Choroid plexus epithelial cell (primary cell): ENCODE data around the gene EFNB2.

Experiments used
- DNase-seq: peaks from one replicate; pipeline ENCODE4 v3.0.0-alpha.2; 2010; ENCODE audit warnings: low read depth
- H3K4me3 ChIP-seq: 2 replicates; pipeline ENCODE4 v1.5.1; 2011; ENCODE audit warnings: low read depth, mild to moderate bottlenecking, control low read depth, low read length, moderate library complexity
- TF ChIP-seq, protein P1 (sequence below): conservative IDR thresholded peaks from 2 replicates; pipeline ENCODE4 v1.5.1; 2011; ENCODE audit warnings: low read depth, mild to moderate bottlenecking, control low read depth, inconsistent platforms, low read length, moderate library complexity

The EFNB2 gene

DNA sequence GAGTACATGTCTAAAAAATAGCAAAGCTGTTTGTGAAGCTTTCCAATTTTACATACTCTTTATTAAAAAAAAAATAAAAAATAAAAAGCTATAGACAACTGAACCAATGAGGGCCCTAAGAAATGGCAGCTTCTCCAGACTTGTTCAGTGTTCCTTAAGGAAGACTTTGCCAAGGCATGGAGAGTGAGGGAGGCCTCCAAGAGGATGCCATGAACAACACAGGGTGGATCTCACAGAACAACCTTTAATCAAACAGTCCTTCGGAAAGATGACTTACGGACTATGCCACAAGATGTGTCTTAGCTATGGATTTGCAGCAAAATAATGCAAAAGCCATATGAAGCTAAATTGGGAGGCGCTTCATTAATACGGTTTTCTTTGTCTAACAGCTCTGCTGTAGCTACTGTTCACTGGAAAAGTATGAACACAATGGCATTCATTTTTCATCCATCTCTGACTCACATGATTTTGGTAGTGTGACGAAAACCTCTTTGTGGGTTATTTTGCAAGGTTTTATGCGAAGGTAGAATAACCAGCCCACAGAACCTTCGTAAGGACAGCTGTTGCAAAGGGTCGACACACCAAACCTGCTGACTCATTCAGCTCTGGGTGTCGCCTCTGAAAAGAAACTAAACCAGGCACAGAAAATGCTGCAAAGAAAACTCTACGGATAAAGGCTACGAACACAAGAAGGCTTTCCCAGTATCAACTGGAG lies 27.7 kb downstream of the EFNB2 start:
- H3K4me3 ChIP-seq: peak overlapping the region; percentile 20
- DNase-seq: peak; percentile 99

DNA sequence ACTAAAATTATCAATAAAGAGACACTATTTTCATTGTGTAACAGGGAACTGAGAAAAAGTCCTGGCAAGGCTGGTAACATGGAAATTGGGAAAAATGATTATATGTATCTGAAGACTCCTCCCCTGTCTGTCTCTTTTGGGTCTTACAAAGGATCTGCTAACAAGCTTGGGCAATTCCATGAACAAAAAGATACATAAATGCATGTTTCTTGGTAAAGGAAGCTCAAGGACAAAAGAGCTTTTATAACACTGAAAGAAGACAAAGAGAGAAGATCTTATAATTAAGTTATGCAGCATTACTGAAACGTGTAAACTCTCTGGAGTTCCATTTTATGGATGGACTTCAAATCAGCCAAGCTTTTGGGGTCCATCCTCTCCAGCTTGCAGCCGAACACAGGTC lies 29.2 kb downstream of the EFNB2 start:
- TF ChIP-seq, protein P1, sequence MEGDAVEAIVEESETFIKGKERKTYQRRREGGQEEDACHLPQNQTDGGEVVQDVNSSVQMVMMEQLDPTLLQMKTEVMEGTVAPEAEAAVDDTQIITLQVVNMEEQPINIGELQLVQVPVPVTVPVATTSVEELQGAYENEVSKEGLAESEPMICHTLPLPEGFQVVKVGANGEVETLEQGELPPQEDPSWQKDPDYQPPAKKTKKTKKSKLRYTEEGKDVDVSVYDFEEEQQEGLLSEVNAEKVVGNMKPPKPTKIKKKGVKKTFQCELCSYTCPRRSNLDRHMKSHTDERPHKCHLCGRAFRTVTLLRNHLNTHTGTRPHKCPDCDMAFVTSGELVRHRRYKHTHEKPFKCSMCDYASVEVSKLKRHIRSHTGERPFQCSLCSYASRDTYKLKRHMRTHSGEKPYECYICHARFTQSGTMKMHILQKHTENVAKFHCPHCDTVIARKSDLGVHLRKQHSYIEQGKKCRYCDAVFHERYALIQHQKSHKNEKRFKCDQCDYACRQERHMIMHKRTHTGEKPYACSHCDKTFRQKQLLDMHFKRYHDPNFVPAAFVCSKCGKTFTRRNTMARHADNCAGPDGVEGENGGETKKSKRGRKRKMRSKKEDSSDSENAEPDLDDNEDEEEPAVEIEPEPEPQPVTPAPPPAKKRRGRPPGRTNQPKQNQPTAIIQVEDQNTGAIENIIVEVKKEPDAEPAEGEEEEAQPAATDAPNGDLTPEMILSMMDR: no peak

More for the DNA sequence above, 27.7 kb downstream of the EFNB2 start:
- TF ChIP-seq, protein P1: no peak

DNA sequence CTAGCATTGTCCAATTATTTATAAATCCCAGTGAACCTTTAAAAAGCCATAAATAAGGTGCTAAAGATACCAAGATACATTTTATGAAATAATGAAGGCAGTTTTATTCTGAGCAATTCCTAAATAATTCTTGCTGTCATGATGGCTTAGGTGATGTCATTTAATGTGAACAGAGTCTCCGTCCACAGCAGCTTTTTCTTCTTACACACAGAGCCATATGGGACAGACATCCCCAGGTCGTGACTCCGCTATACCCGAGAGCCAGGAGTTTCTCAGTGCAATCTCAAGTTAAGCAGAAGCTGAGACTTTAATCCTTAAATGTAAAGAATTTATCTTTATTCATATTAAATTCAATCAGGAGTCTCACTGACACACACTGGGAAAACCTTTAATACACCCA lies 29.7 kb downstream of the EFNB2 start:
- TF ChIP-seq, protein P1: no peak
- no peak overlapping the region for H3K4me3 ChIP-seq
- DNase-seq: no peak

More for the DNA sequence above, 29.2 kb downstream of the EFNB2 start:
- H3K4me3 ChIP-seq: no peak overlapping the region
- no peak for DNase-seq

DNA sequence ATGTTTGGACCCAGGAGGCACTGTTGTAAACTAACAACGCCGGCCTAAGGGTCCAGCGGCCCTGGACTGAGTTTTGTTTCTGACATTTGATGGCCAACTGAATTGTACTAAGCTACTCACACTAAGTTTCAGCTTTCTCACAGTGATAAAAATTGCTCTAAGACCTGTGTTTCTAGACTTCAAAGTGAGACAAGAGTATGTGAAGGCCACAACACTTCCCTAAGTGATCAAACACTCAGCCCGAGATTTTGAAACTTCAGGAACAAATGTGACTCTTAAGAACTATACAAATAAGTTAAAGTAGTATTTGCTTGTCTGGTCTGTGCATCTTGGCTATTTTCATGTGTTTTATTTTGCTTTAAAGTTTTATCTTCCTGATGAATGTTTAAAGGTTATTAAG lies 30.2 kb downstream of the EFNB2 start:
- H3K4me3 ChIP-seq: no peak overlapping the region
- DNase-seq: no peak
- TF ChIP-seq, protein P1: no peak

DNA sequence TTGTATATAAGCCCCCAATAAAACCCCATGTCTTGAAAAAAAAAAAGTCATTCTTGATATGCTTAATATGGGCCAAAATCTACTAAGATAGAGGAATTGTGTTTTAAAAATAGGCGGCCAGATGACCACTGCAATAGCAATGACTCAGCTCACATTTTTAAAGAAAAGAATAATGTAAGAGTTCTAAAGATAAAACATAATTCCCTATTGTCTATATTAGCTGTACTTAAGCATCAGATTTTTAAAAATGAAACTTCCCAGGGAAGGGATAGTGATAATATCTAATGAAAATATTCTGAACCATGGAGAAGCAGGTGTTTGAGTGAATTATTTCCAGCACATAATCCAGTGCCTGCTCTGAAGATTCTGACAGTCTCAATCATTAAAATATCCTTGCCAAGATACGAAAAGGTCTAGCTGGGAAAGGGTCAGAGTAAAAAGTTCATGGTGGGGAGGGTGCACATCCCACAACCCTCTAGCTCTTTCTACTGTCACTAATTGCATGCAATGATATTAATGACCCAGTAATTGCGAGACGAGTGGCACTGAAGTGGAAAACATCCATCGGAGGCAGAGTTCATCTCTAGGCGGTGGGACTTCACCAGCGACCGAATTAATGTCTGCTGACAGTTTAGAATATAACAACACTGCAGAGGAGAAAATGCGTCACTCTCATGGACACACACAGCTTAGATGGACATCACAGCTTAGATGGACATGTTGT lies 31.6 kb downstream of the EFNB2 start:
- H3K4me3 ChIP-seq: no peak overlapping the region
- no peak for DNase-seq
- TF ChIP-seq, protein P1: no peak

DNA sequence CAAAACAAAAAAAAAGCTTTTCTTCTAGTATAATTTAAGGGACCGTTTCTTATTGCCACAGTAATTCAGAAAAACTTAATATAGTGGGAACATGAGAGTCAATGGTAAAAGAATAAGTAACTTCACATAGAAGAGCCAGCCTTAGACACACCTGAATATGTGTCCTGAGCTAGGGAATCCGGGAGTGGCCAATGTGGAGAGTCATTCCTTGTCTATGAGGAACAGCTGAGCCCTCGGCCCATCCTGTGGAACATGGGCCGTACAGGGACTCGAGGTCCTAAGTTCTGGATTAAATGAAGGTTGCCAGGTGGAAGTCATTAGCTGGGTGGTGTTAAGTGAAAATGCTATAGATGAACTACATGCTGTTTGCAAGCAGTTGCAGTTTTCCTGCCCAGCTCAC lies 32.2 kb downstream of the EFNB2 start:
- no peak for DNase-seq
- TF ChIP-seq, protein P1: no peak
- no peak overlapping the region for H3K4me3 ChIP-seq
